Type B pancreatic cell (in vitro differentiated cells): Measurements from ENCODE around the gene ZNF423. TPM values are rescaled to one million over a fixed set of nuclear protein-coding genes. Genes with fewer than 3 reads are reported as not detected.
A peak's percentile ranks its signal among the peaks of the same experiment; 100 is the strongest.

Experiments
- DNase-seq: peaks from one replicate; pipeline ENCODE4 v3.0.0; 2021; ENCODE audit warnings: mixed read lengths; ENCODE audit not compliant: unreplicated experiment; ENCODE audit errors: extremely low spot score
- H3K27ac Mint-ChIP-seq: 2 replicates; pipeline ENCODE4 v1.8.0; 2021; ENCODE audit warnings: mild to moderate bottlenecking, mixed read lengths
- H3K27me3 Mint-ChIP-seq: 2 replicates; pipeline ENCODE4 v1.8.0; 2021; ENCODE audit warnings: mixed read lengths
- H3K36me3 Mint-ChIP-seq: 2 replicates; pipeline ENCODE4 v1.8.0; 2021; ENCODE audit warnings: mixed read lengths
- H3K4me1 Mint-ChIP-seq: one replicate; pipeline ENCODE4 v1.8.0; 2021; ENCODE audit warnings: mixed read lengths; ENCODE audit not compliant: unreplicated experiment
- H3K4me3 Mint-ChIP-seq: 2 replicates; pipeline ENCODE4 v1.8.0; 2021; ENCODE audit warnings: mild to moderate bottlenecking, mixed read lengths
- H3K9me3 Mint-ChIP-seq: 2 replicates; pipeline ENCODE4 v1.8.0; 2021; ENCODE audit warnings: mixed read lengths
- CTCF ChIP-seq: fragments of 200-600 bp; sonication (generic); conservative IDR thresholded peaks from 2 replicates; pipeline ENCODE4 v1.5.0; 2021; ENCODE audit warnings: antibody characterized with exemption, mild to moderate bottlenecking
- total RNA-seq: library from RNA; stranded (reverse); gene quantifications from 2 replicates; pipeline ENCODE4 v1.2.1, GENCODE V29; 2021; ENCODE audit warnings: low replicate concordance

The ZNF423 gene
- total RNA-seq, 1 donor from 2014 or later, result 72.6 TPM

GRCh38 chr16:49580751-49581303, 275.1 kb downstream of the ZNF423 start:
- TF ChIP-seq CTCF, result no peak

DNA sequence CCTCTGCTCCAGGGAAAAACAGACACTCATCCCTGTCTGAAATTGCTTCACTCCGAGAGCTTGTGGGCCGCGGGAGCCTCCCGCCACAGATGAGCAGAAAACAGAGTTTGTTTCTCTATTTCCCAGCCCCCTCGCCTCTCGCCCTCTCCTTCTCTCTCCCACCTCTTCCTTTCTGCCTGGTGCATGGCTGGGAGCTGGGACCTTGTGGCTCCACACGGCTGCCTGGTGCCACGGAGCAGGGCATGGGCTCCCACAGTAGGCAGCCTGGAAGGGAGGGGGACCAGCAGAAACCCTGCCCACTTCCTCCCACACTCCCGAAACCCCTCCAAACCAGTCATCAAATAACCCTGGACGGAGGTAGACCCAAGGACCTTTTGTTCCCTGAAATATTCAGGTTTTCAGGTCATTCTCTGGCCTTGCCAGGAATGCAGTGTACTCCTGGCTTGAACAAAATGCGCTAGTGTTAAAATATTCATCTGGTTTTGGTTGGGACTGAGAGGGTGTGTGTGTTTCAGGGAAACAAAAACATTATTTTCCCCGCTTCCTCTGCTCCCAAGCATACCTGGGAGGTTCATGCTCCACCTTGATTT, 277.4 kb downstream of the ZNF423 start:
- H3K27me3 Mint-ChIP-seq, result no peaks in the 10 kb centered on the region
- H3K27ac Mint-ChIP-seq, result no peak overlapping the region

More at GRCh38 chr16:49580751-49581303, 275.1 kb downstream of the ZNF423 start:
- Mint-ChIP-seq H3K27me3 (no peaks in the 10 kb centered on the region), H3K9me3 (no peaks in the 10 kb centered on the region), H3K4me1 (peaks cover 44% of the 10 kb centered on the region), H3K4me3 (no peak overlapping the region), H3K36me3 (no peaks in the 10 kb centered on the region), H3K27ac (peak overlapping the region; percentile 11)
- no peak for DNase-seq

DNA sequence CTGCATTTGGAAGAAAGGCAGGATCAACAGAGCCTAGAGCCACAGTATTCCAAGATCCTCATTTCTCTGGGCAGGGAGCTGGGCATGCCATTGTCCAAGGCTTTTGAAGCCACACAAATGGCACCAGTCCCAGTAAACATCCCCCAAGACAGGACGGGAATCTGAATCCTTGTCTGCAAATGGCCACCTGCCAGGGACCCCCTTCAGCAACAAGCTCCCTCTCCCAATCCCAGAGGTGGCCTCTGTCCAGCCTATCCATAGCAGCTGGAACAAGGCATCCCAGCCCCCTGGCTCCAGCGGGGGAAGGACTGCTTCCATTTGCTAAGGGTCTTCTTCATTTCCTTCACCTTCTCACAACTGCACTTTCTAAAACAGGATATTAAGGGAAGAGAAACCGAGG, 277.9 kb downstream of the ZNF423 start:
- no peak for TF ChIP-seq CTCF
- Mint-ChIP-seq H3K9me3 (peaks cover 2% of the 10 kb centered on the region), H3K4me1 (peaks cover 42% of the 10 kb centered on the region), H3K4me3 (no peak overlapping the region), H3K36me3 (peaks cover 2% of the 10 kb centered on the region), H3K27me3 (no peaks in the 10 kb centered on the region), H3K27ac (no peak overlapping the region)
- no peak for DNase-seq

More for the DNA sequence above, 277.4 kb downstream of the ZNF423 start:
- DNase-seq, result no peak
- H3K4me3 Mint-ChIP-seq, result no peak overlapping the region
- H3K4me1 Mint-ChIP-seq, result peaks cover 42% of the 10 kb centered on the region
- no peaks in the 10 kb centered on the region for H3K9me3 Mint-ChIP-seq
- TF ChIP-seq CTCF, result no peak
- H3K36me3 Mint-ChIP-seq, result no peaks in the 10 kb centered on the region

GRCh38 chr16:49576941-49577340, 279.0 kb downstream of the ZNF423 start:
- no peak for DNase-seq
- H3K27ac Mint-ChIP-seq, result peak overlapping the region; percentile 43
- H3K36me3 Mint-ChIP-seq, result peaks cover 9% of the 10 kb centered on the region
- peaks cover 37% of the 10 kb centered on the region for H3K4me1 Mint-ChIP-seq
- H3K9me3 Mint-ChIP-seq, result peaks cover 10% of the 10 kb centered on the region
- H3K27me3 Mint-ChIP-seq, result no peaks in the 10 kb centered on the region
- TF ChIP-seq CTCF, result no peak
- H3K4me3 Mint-ChIP-seq, result no peak overlapping the region

GRCh38 chr16:49576173-49576494, 279.8 kb downstream of the ZNF423 start:
- H3K4me3 Mint-ChIP-seq, result no peak overlapping the region
- TF ChIP-seq CTCF, result no peak
- no peak overlapping the region for H3K27ac Mint-ChIP-seq
- H3K36me3 Mint-ChIP-seq, result peaks cover 9% of the 10 kb centered on the region
- no peak for DNase-seq
- H3K4me1 Mint-ChIP-seq, result peaks cover 30% of the 10 kb centered on the region
- peaks cover 10% of the 10 kb centered on the region for H3K9me3 Mint-ChIP-seq
- no peaks in the 10 kb centered on the region for H3K27me3 Mint-ChIP-seq
